Measurements from ENCODE around the gene MZF1.
"Not testable (repeated sequence)": the region's sequence is repeated elsewhere in the genome, so short reads cannot be mapped to it uniquely, and the experiment has no call there.

MZF1 gene

DNA sequence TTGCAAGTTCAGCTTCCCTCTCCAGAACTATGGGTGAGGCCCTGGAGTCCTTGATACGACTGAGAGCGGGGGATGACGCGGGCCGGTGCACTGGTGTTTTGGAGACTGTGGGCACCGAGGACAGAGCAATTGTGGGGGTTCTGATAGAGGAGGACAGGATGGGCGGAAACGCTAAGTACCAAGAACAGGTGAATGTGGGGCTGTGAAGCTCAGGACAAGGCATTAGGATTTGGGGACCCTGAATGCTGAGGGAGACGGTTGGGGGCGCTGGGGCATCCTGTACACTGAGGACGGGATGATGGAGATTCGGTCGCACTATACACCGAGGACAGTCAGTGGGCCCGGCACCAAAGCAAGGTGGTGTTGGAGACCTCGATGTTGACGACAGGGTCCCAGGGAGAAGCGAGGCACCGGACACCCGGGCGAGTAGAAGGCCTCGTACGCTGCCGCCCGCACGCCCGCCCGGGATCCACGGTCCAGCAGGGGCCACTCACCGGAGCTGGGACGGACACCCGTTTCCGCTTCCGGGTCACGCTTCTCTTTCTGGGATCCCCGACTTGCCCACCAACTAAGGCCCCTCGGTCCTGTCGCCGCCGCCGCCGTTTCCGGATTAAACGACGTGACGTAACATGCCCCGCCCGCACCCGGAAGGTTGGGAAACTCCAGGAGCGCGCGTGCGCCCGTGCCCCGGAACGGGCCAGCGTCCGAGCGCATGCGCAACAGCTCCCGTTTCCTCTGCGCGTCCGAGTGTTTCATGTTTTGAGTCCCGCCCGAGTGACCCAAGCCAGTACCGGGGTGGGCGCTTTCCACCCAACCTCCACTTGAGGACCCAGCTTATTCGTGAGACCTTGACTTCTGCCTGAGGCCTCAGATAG, 18.4 kb downstream of the MZF1 start, which contains the start of gene CHMP2A:
Gene CHMP2A (minus strand): TSS at position 612 of the 875 bp plus-strand sequence. CDS start 893 bp downstream, outside the sequence.
- DNase-seq, result peak; percentile 97 to 98

DNA sequence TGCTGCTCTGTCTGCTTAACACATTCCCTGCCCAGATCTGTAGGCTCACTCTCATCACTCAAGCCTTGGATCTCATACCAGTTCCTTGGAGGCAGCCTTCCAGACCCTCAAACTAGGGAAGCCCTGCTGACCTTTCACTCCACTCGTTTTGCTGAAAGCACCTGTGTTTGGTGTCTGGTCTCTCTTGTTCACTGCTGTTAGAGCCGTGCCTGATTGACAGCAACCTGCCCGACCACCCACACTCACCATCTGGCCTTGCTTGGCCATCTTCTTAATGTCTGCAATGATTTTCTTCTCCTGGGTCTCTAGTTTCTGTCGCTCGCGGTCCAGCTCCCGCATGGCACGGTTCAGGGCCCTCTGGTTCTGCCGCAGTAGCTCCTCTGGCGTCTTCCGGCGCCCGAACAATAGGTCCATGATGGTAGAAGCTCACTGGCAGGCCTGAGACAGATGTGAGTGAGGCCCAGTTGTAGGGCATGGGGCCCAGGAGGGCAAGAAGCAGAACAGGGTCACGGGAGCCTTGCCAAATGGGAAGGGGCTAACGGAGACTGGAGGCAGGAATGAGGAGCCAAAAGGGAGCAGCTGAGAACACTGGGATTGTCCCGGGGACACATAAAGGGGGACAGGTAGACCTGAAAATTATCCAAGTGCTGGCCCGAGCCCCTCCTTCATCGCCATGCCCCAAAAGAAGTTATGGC, 19.2 kb downstream of the MZF1 start:
- no peak for DNase-seq

DNA sequence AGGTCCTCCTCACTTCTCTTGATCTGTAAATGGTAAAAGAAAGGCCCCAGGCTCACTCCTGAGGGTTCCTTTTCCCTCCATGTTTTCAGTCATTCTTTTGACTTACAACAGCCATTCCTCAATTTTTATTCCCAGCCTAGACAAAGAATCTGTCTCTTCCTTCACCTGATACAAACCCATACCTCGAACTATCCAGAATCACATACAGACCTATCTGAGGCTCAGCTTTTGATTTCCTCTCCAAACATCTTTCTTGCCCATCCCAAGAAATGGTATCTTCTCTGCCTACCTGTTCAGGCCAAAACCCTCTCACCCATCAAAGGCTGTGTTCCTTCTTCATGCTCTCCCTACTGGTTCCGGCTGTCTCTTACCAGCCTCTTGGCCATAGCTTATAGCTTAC, 20.5 kb downstream of the MZF1 start:
- DNase-seq, result no peak

GRCh38 chr19:58551577-58552471, 21.3 kb downstream of the MZF1 start:
- DNase-seq, result no peak

DNA sequence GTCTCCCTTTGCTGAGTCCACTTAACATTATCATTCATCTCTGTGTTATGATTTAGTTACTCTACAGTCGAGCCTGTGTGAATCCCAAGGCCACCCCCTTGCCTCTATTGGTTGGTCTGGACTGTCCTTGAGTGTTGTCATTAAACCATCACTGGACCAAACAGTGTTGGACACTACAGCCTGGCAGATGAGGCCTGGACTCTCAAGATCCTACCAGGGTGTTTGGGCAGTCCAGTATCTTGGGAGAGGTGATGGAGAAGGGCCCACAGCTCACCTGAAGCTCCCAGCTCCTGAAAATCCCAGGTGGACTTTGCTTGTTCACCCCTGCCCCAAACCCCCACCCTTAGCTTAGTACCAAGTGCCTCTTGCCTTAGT, 22.0 kb downstream of the MZF1 start:
- DNase-seq, result no peak

- DNase-seq, result no peak
Measured at GRCh38 chr19:58550362-58551122, 22.6 kb downstream of the MZF1 start.

DNA sequence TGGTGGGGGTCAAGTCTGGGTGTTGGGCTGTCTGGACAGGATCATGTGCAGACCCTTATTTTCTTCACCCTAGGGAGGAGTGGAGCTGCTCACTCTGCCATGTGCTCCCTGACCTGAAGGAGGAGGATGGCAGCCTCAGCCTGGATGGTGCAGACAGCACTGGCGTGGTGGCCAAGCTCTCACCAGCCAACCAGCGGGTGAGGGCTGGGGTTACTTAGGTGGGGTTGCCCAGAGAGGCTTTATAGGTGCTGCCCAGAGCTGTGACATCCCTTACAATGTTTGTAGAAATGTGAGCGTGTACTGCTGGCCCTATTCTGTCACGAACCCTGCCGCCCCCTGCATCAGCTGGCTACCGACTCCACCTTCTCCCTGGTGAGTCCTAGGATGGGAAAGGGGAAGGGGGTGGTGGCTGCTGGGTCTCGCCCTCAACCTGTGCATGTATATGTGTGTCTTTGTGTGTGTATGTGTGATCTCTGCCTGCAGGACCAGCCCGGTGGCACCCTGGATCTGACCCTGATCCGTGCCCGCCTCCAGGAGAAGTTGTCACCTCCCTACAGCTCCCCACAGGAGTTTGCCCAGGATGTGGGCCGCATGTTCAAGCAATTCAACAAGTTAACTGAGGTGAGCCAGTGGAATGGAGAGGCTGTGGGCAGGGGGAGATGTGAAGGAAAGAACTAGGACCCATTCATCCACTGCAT, 23.3 kb downstream of the MZF1 start:
- DNase-seq, result no peak

GRCh38 chr19:58548859-58549663, 24.1 kb downstream of the MZF1 start:
- DNase-seq, result no peak

- no peak for DNase-seq
Measured at GRCh38 chr19:58547323-58548312, 25.5 kb downstream of the MZF1 start.

- DNase-seq, result no peak
Measured at GRCh38 chr19:58546019-58546530, 27.1 kb downstream of the MZF1 start.

- no peak for DNase-seq
Measured at GRCh38 chr19:58545286-58546018, 27.7 kb downstream of the MZF1 start.

DNA sequence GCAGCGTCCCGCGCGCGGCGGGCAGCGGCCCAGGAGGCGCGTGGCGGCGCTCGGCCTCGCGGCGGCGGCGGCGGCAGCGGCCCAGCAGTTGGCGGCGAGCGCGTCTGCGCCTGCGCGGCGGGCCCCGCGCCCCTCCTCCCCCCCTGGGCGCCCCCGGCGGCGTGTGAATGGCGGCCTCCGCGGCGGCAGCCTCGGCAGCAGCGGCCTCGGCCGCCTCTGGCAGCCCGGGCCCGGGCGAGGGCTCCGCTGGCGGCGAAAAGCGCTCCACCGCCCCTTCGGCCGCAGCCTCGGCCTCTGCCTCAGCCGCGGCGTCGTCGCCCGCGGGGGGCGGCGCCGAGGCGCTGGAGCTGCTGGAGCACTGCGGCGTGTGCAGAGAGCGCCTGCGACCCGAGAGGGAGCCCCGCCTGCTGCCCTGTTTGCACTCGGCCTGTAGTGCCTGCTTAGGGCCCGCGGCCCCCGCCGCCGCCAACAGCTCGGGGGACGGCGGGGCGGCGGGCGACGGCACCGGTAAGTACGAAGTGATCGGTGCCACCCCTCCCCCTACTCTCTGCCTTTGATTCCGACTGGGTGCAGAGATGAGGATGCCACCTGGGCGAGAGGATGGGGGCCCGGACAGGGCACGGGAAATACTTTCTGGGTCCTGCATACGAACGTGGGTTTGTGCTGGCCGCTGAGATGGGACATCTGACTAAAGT, 28.4 kb downstream of the MZF1 start:
- peak; percentile 79 to 87 for DNase-seq

DNA sequence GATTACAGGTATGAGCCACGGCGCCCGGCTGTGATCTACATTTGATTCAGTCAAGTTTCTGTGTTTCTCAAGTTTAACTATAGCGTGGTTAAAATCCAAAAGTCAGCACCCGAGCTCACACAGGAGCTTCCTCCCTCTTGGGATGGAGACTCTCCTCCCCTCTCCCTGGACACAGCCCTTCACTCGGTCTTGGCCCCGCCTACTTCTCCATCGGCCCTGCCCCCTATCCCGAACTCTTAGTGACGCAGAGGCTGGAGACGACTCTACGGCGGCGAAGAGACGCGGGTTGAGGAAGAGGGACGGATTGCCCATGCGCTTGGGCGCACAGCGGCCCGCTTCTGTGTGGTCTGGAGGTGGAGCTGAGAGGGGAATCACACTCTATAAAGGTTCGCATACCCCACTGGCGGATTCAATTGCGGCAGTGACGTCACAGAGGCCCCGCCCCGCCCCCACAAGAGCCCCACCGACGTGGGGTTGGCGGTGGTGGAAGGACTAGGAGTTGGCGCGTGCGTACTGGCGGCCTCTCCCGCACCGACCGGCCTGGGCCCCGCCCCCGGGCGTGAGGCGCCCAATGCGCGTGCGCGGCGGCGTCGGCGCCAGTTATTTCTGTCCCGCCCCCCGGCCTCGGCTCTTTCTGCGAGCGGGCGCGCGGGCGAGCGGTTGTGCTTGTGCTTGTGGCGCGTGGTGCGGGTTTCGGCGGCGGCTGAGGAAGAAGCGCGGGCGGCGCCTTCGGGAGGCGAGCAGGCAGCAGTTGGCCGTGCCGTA, 29.1 kb downstream of the MZF1 start, which contains the start of gene TRIM28:
Gene TRIM28 (plus strand): TSS at position 239 of the 765 bp plus-strand sequence. CDS start 694 bp downstream, outside the sequence.
- peak; percentile 100 for DNase-seq

GRCh38 chr19:58542641-58543372, 30.3 kb downstream of the MZF1 start:
- DNase-seq, result not testable (repeated sequence)

GRCh38 chr19:58539169-58539559, 34.0 kb downstream of the MZF1 start:
- DNase-seq, result not testable (repeated sequence)
